Measurements from ENCODE around the gene TMEM187. TPM values are rescaled to one million over a fixed set of nuclear protein-coding genes. Genes with fewer than 3 reads are reported as not detected.

The TMEM187 gene
- total RNA-seq, 1 donor from 2014 or later: 8.6 TPM

DNA sequence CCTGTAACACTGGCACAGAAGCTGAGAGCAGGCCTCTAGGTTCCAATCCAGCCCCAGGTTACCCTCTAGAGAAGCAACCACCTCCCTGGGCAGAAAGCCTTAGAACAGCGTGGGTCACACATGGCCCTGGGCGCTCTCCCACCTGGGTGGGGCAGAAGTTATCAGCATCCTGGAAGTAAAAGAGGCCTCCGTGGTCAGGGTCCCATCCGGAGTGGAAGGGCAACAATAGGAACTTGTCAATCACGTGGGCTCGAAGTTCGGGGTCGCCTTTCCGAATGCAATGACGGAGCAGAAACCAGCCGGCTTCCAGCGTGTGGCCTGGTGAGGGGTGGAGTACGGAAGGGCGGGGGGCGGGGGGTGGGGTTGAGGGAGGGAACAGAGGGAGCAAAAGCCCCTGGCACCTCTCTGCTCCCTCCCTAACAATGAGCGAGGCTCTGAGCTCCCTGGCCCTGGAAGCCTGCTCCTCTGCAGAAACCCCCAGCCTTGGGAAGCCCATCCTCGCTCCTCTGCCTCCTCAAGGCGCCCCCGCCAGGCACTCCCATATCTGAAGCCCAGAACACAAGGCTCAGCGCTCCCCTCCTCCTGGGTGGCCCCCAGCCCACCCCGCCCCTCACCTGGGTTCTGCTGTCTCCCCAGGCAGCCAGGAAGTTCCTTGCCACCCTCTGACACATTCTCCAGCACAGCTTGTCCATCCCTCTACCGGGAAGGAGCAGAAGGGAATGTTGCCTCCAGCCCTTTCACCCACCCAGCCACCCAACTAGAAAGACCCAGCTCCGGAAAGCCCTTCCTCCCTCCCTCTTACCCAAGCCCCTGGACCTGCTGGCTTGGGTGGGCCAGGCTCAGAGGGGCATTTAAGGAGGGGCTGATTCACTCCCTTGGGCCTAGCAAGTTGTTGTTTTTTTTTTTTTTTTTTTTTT is 31.0 kb upstream of the TMEM187 start:
- Mint-ChIP-seq H3K9me3 (ENCODE audit: unreplicated experiment) (no peaks in the 10 kb centered on the region), H3K27ac (ENCODE audit: unreplicated experiment) (no peak overlapping the region), H3K27me3 (ENCODE audit: low read depth, unreplicated experiment) (no peaks in the 10 kb centered on the region), H3K36me3 (ENCODE audit: low read depth, unreplicated experiment) (no peaks in the 10 kb centered on the region), H3K4me3 (ENCODE audit: unreplicated experiment) (no peak overlapping the region), H3K4me1 (ENCODE audit: low read depth, unreplicated experiment) (no peaks in the 10 kb centered on the region)
- Histone ChIP-seq H3K9me3 (ENCODE audit: insufficient read depth, low read depth, low read length) (no peaks in the 10 kb centered on the region), H3K4me2 (ENCODE audit: low read length) (no peak overlapping the region), H4K20me1 (ENCODE audit: insufficient read depth, low read length) (no peaks in the 10 kb centered on the region), H3K27me3 (ENCODE audit: insufficient read depth, low read length) (no peaks in the 10 kb centered on the region), H3K36me3 (ENCODE audit: insufficient read depth, low read length) (no peaks in the 10 kb centered on the region), H3K79me2 (ENCODE audit: insufficient read depth, low read length) (no peaks in the 10 kb centered on the region), H3K9ac (ENCODE audit: low read length) (no peak overlapping the region), H3K4me3 (ENCODE audit: insufficient read depth, low read depth, low read length) (no peak overlapping the region), H3K27ac (ENCODE audit: low read depth, low read length) (no peak overlapping the region), H2AFZ (ENCODE audit: low read depth, low read length) (no peak overlapping the region), H3K4me1 (ENCODE audit: insufficient read depth, low read length) (no peaks in the 10 kb centered on the region)
- TF ChIP-seq CTCF (IDR thresholded peaks at IDR 0.05; ENCODE audit: insufficient read depth, low read depth, low read length): no peak
- TF ChIP-seq EZH2 (IDR thresholded peaks at IDR 0.05; ENCODE audit: insufficient read depth, low read length): no peak
- FAIRE-seq (no peak), DNase-seq (ENCODE audit: low read depth) (no peak)

DNA sequence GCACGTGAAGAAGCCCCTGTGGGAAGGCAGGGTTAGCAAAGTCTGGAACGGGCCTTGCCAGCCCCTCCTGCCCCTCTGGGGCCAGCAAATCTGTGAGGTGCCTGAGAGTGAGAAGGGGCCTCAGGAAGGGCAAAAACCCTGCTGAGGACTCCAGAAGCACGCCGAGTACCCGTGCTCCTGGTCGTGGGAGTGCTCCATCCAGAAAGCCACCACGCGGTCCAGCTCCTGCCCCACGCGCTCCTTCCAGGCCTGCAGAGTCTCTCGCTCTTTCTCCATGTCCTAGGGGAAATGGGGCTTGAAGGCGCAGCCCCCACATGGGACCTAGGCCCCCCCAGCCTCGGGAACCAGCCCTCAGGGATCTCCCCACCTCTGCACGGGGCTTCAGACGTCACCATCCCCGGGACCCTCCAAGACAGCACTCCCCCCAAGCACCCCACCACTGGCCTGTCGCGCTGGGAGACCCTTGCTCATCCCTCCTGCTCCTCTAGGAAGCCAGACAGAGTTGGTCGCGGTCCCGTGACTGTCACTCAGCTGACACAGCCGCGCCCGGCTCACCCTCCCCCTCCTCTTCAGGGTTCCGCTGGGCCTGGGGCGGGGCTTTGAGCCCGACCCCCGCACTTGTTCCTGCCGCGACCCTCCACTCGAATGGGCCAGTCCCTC is 28.3 kb upstream of the TMEM187 start, which contains the start of gene RENBP:
Gene RENBP (minus strand): TSS at position 504 of the 660 bp plus-strand sequence. CDS start 33 bp downstream, at position 471.
- TF ChIP-seq EZH2 (IDR thresholded peaks at IDR 0.05; ENCODE audit: insufficient read depth, low read length) (no peak), CTCF (IDR thresholded peaks at IDR 0.05; ENCODE audit: insufficient read depth, low read depth, low read length) (no peak)

More for the DNA sequence above, 28.3 kb upstream of the TMEM187 start, which contains the start of gene RENBP:
- no peak within 1 kb of the TSS for H3K27ac ChIP-seq (ENCODE audit: low read depth, low read length)
- no peaks in the 10 kb centered on the region for H3K79me2 ChIP-seq (ENCODE audit: insufficient read depth, low read length)
- DNase-seq (ENCODE audit: low read depth) (no peak), FAIRE-seq (no peak)
- no peaks in the 10 kb centered on the region for H3K4me1 ChIP-seq (ENCODE audit: insufficient read depth, low read length)
- Mint-ChIP-seq H3K4me3 (ENCODE audit: unreplicated experiment) (no peak within 1 kb of the TSS), H3K27me3 (ENCODE audit: low read depth, unreplicated experiment) (no peaks in the 10 kb centered on the region), H3K27ac (ENCODE audit: unreplicated experiment) (no peak within 1 kb of the TSS), H3K4me1 (ENCODE audit: low read depth, unreplicated experiment) (peaks cover 2% of the 10 kb centered on the region), H3K9me3 (ENCODE audit: unreplicated experiment) (no peaks in the 10 kb centered on the region), H3K36me3 (ENCODE audit: low read depth, unreplicated experiment) (peaks cover 2% of the 10 kb centered on the region)
- H3K27me3 ChIP-seq (ENCODE audit: insufficient read depth, low read length): no peaks in the 10 kb centered on the region
- no peaks in the 10 kb centered on the region for H3K9me3 ChIP-seq (ENCODE audit: insufficient read depth, low read depth, low read length)
- H3K4me3 ChIP-seq (ENCODE audit: insufficient read depth, low read depth, low read length): no peak within 1 kb of the TSS
- H3K9ac ChIP-seq (ENCODE audit: low read length): no peak within 1 kb of the TSS
- H2AFZ ChIP-seq (ENCODE audit: low read depth, low read length): no peak within 1 kb of the TSS
- H4K20me1 ChIP-seq (ENCODE audit: insufficient read depth, low read length): no peaks in the 10 kb centered on the region
- H3K36me3 ChIP-seq (ENCODE audit: insufficient read depth, low read length): no peaks in the 10 kb centered on the region
- no peak within 1 kb of the TSS for H3K4me2 ChIP-seq (ENCODE audit: low read length)
